ENCODE measurements around the gene IDNK. TPM values are rescaled to one million over a fixed set of nuclear protein-coding genes. Genes with fewer than 3 reads are reported as not detected.

The IDNK gene
- total and polyA plus RNA-seq, 4 donors, result 5.6 to 33.4 (median 14.7) TPM

DNA sequence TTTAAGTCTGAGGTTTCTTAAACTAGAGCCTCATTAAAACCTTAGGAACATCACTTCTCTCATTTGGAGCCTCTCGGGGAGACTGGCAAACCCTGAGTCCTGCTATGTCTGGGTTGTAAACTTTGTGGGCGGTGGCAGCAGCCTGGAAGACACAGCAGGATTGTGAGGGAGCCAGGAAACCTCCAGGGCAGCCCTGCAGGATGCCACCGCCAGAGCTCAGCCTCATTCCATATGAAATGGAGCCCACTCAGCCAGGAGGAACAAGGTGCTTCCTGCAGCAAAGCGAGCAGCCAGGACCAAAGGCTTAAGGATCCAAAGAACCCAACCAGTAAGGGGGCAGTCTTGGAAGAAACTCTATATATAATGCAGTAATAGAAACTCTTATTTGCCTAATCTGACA lies 37.9 kb upstream of the IDNK start (continued):
- TF ChIP-seq, protein P1, sequence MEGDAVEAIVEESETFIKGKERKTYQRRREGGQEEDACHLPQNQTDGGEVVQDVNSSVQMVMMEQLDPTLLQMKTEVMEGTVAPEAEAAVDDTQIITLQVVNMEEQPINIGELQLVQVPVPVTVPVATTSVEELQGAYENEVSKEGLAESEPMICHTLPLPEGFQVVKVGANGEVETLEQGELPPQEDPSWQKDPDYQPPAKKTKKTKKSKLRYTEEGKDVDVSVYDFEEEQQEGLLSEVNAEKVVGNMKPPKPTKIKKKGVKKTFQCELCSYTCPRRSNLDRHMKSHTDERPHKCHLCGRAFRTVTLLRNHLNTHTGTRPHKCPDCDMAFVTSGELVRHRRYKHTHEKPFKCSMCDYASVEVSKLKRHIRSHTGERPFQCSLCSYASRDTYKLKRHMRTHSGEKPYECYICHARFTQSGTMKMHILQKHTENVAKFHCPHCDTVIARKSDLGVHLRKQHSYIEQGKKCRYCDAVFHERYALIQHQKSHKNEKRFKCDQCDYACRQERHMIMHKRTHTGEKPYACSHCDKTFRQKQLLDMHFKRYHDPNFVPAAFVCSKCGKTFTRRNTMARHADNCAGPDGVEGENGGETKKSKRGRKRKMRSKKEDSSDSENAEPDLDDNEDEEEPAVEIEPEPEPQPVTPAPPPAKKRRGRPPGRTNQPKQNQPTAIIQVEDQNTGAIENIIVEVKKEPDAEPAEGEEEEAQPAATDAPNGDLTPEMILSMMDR (IDR thresholded peaks at IDR 0.05; ENCODE audit: low read depth, low read length, missing input control), result no peak
- no peak for TF ChIP-seq RXRA (IDR thresholded peaks at IDR 0.05)
- TF ChIP-seq FOXA2 (IDR thresholded peaks at IDR 0.05), result no peak
- no peak for TF ChIP-seq NR2F2 (IDR thresholded peaks at IDR 0.05)
- no peak for TF ChIP-seq RAD21 (IDR thresholded peaks at IDR 0.05)

DNA sequence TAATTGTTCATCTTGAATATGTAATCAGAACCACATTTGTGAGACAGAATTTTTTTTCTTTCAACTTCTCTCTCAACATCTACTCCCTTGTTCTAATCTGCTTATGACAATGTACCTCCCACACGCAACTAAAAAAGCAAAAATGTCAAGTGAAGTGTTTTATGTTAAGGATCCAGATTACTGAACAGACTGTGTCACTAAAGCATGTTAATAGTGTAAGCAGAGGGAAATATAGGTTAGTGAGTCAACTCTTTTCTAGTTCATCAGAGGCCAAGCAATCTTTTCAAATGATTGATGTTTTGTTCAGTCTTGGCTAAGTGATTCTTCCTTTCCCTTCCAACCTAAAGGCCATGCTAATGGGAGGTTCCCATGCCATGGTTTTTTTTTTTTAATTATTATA lies 34.7 kb upstream of the IDNK start:
- Histone ChIP-seq H3K9me3 (ENCODE audit: control insufficient read depth in 4 of 4, low read length in 3 of 4) (no peaks in the 10 kb centered on the region), H3K9ac (ENCODE audit: low read depth in 1 of 2, low read length in 2 of 2) (no peak overlapping the region), H3K4me1 (ENCODE audit: control insufficient read depth in 4 of 4, insufficient read depth in 4 of 4, low read length in 3 of 4) (peaks cover 0 to 2% (median 0%) of the 10 kb centered on the region in 4 donors), H3K4me3 (ENCODE audit: low read depth in 1 of 3, low read length in 3 of 3) (no peak overlapping the region), H3K27me3 (ENCODE audit: control insufficient read depth in 4 of 4, insufficient read depth in 4 of 4, low read length in 3 of 4) (no peaks in the 10 kb centered on the region), H3K27ac (ENCODE audit: low read depth in 1 of 2, low read length in 2 of 2) (no peak overlapping the region), H3K36me3 (ENCODE audit: control insufficient read depth in 4 of 4, insufficient read depth in 3 of 4, low read depth in 1 of 4, low read length in 3 of 4) (no peaks in the 10 kb centered on the region)
- TF ChIP-seq NR2F2 (IDR thresholded peaks at IDR 0.05) (no peak), HNF4A (conservative IDR thresholded peaks at IDR 0.05) (no peak), FOXA2 (IDR thresholded peaks at IDR 0.05) (no peak)
- TF ChIP-seq, protein P2, sequence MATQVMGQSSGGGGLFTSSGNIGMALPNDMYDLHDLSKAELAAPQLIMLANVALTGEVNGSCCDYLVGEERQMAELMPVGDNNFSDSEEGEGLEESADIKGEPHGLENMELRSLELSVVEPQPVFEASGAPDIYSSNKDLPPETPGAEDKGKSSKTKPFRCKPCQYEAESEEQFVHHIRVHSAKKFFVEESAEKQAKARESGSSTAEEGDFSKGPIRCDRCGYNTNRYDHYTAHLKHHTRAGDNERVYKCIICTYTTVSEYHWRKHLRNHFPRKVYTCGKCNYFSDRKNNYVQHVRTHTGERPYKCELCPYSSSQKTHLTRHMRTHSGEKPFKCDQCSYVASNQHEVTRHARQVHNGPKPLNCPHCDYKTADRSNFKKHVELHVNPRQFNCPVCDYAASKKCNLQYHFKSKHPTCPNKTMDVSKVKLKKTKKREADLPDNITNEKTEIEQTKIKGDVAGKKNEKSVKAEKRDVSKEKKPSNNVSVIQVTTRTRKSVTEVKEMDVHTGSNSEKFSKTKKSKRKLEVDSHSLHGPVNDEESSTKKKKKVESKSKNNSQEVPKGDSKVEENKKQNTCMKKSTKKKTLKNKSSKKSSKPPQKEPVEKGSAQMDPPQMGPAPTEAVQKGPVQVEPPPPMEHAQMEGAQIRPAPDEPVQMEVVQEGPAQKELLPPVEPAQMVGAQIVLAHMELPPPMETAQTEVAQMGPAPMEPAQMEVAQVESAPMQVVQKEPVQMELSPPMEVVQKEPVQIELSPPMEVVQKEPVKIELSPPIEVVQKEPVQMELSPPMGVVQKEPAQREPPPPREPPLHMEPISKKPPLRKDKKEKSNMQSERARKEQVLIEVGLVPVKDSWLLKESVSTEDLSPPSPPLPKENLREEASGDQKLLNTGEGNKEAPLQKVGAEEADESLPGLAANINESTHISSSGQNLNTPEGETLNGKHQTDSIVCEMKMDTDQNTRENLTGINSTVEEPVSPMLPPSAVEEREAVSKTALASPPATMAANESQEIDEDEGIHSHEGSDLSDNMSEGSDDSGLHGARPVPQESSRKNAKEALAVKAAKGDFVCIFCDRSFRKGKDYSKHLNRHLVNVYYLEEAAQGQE (IDR thresholded peaks at IDR 0.05), result no peak
- WGBS, result 85% methylated on average over 1 of the region's 1 CpG
- no peak for DNase-seq (ENCODE audit: low spot score)

DNA sequence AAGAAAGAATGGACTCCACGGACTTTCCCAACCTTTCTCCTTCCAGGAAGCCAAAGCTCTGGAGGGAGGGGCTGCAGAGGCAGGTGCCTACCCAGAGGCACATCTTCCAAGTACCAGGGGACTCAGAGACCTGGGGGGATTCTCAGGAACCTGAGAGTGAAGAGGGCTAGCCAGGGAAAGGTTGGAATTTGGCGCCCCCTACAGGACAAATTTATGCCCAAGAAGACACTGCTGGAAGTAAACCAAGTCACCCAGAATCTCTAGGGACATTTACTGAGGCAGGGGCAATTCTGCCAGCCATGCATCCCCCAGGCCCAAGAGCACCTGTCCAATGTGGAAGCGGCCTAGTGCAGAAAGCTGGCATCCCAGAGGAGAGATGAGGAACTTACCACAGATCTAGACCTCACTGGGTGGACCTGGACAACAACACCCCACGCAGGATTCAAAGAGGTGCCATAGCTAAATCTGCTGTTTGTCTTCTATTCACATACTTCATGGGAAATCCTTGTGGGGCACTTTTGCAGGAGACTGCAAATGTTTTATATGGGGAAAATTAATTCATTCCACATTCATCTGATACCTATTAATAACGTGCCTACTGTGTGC lies 25.9 kb upstream of the IDNK start:
- Histone ChIP-seq H3K36me3 (ENCODE audit: control insufficient read depth in 4 of 4, insufficient read depth in 3 of 4, low read depth in 1 of 4, low read length in 3 of 4) (no peaks in the 10 kb centered on the region), H3K9me3 (ENCODE audit: control insufficient read depth in 4 of 4, low read length in 3 of 4) (no peaks in the 10 kb centered on the region), H3K9ac (ENCODE audit: low read depth in 1 of 2, low read length in 2 of 2) (no peak overlapping the region), H3K4me3 (ENCODE audit: low read depth in 1 of 3, low read length in 3 of 3) (no peak overlapping the region), H3K27me3 (ENCODE audit: control insufficient read depth in 4 of 4, insufficient read depth in 4 of 4, low read length in 3 of 4) (no peaks in the 10 kb centered on the region), H3K27ac (ENCODE audit: low read depth in 1 of 2, low read length in 2 of 2) (no peak overlapping the region), H3K4me1 (ENCODE audit: control insufficient read depth in 4 of 4, insufficient read depth in 4 of 4, low read length in 3 of 4) (peaks cover 2 to 11% (median 7%) of the 10 kb centered on the region in 4 donors)
- peak; percentile 50 for DNase-seq (ENCODE audit: low spot score)
- TF ChIP-seq FOXA2 (IDR thresholded peaks at IDR 0.05) (no peak), RAD21 (IDR thresholded peaks at IDR 0.05) (peak; percentile 56 to 70)
- TF ChIP-seq, protein P1 (IDR thresholded peaks at IDR 0.05; ENCODE audit: low read depth, low read length, missing input control), result peak; percentile 42
- 55% methylated on average over 5 of the region's 5 CpGs for WGBS
